ENCODE data around the gene DPYSL4. TPM values are rescaled to one million over a fixed set of nuclear protein-coding genes. Genes with fewer than 3 reads are reported as not detected.

Gene DPYSL4
- total RNA-seq, 1 donor from 2014 or later, result 0.53 TPM

DNA sequence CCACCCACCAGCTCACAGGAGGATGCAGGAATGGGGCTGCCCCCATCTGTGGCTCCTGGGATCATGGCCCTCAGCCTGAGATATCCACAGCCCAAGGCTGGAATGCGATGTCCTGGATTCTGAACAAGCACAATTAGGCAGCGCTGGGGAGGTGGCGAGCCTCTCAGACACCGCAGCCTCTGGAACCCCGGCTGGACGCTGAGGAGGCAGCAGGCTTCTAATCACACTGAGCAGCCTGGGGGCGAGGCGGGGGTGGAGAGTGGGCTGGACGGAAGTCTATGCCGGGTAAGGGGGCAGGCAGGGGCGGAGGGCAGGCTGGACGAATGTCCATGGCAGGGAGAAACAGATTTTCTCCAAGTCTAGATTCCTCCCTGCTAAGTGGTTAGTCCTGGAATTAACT, 56.4 kb downstream of the DPYSL4 start:
- Mint-ChIP-seq H3K4me3 (no peak overlapping the region), H3K4me1 (no peaks in the 10 kb centered on the region), H3K27me3 (no peaks in the 10 kb centered on the region), H3K36me3 (ENCODE audit: low read depth) (no peaks in the 10 kb centered on the region), H3K27ac (no peak overlapping the region), H3K9me3 (no peaks in the 10 kb centered on the region)
- ChIA-PET CTCF (no interaction called here), POLR2A (no interaction called here)
- no peak for DNase-seq
- ATAC-seq (ENCODE audit: low read depth), result no peak
- intact Hi-C loops (cut with micrococcal nuclease), result no loop called here
- TF ChIP-seq, protein P1, sequence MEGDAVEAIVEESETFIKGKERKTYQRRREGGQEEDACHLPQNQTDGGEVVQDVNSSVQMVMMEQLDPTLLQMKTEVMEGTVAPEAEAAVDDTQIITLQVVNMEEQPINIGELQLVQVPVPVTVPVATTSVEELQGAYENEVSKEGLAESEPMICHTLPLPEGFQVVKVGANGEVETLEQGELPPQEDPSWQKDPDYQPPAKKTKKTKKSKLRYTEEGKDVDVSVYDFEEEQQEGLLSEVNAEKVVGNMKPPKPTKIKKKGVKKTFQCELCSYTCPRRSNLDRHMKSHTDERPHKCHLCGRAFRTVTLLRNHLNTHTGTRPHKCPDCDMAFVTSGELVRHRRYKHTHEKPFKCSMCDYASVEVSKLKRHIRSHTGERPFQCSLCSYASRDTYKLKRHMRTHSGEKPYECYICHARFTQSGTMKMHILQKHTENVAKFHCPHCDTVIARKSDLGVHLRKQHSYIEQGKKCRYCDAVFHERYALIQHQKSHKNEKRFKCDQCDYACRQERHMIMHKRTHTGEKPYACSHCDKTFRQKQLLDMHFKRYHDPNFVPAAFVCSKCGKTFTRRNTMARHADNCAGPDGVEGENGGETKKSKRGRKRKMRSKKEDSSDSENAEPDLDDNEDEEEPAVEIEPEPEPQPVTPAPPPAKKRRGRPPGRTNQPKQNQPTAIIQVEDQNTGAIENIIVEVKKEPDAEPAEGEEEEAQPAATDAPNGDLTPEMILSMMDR (IDR thresholded peaks at IDR 0.05), result no peak

DNA sequence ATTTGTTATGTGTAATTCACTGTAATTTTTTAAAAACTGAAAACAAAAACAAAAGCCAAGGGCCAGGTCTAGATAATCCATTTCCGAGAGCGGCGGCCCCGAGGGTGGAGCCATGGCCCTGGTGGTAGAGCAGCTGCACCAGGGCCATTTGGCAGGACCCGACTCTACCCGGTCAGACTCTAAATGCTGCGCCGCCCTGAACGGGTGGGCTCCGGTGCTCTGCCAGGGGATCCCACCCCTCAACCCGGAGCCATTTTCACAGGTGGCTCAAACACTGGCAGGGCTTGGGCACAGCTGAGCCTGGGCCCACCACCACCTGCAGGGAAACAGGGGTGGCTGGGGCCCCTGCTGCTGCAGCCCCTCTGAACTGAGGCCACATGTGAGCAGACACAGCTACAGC, 56.9 kb downstream of the DPYSL4 start:
- POLR2A ChIA-PET, result no interaction called here
- intact Hi-C loops (cut with micrococcal nuclease), result no loop called here
- no peaks in the 10 kb centered on the region for H3K9me3 Mint-ChIP-seq
- no peak overlapping the region for H3K4me3 Mint-ChIP-seq
- DNase-seq, result no peak
- H3K27me3 Mint-ChIP-seq, result no peaks in the 10 kb centered on the region
- no peaks in the 10 kb centered on the region for H3K36me3 Mint-ChIP-seq (ENCODE audit: low read depth)
- TF ChIP-seq, protein P1 (IDR thresholded peaks at IDR 0.05), result no peak
- H3K27ac Mint-ChIP-seq, result no peak overlapping the region
- H3K4me1 Mint-ChIP-seq, result no peaks in the 10 kb centered on the region
- ATAC-seq (ENCODE audit: low read depth), result no peak
- CTCF ChIA-PET, result no interaction called here

DNA sequence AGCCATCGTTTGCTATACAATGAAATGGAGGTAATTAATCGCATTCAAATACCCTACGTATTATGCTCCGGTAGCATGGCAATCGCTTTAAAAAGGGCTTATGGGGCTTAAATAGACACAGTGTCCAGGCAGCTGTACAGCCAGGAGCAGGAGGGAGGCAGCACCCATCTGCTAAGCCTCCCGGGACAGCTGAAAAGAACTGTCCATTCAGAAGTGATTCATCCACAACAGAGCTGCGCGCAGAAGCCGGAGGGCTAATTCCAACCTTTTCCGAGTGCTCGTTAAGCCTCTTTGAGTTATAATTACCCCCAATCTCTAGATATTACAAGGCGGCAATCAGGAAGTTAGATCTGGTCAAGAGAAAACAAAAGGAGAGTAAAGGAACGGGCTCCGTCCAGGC, 58.3 kb downstream of the DPYSL4 start:
- POLR2A ChIA-PET, result no interaction called here
- H3K27me3 Mint-ChIP-seq, result no peaks in the 10 kb centered on the region
- H3K4me1 Mint-ChIP-seq, result no peaks in the 10 kb centered on the region
- TF ChIP-seq, protein P1 (IDR thresholded peaks at IDR 0.05), result no peak
- H3K4me3 Mint-ChIP-seq, result no peak overlapping the region
- DNase-seq (no peak), ATAC-seq (ENCODE audit: low read depth) (no peak)
- intact Hi-C loops (cut with micrococcal nuclease), result no loop called here
- H3K27ac Mint-ChIP-seq, result no peak overlapping the region
- no peaks in the 10 kb centered on the region for H3K36me3 Mint-ChIP-seq (ENCODE audit: low read depth)
- H3K9me3 Mint-ChIP-seq, result no peaks in the 10 kb centered on the region
- CTCF ChIA-PET, result no interaction called here

DNA sequence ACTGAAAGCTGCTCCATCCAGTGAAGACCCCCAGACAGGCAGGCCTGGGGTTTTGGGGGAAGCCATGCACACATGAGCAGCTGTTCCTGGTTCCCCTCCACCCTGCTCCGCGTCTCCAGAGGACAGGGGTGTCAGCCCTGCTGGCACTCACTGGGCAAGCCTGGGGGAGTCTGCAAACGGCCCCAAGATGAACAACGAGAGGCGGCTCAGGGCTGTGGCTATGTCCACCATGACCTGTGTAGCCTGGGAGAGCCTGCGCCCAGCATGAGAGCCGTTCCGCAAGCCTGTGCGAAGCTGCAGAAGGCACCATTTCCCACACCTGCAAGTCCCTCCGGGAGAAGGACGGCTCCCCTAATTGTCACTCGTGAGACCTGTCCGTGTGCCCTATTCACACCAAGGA, 59.5 kb downstream of the DPYSL4 start:
- no peaks in the 10 kb centered on the region for H3K36me3 Mint-ChIP-seq (ENCODE audit: low read depth)
- H3K27me3 Mint-ChIP-seq, result no peaks in the 10 kb centered on the region
- ChIA-PET CTCF (no interaction called here), POLR2A (no interaction called here)
- no peak overlapping the region for H3K27ac Mint-ChIP-seq
- no peaks in the 10 kb centered on the region for H3K9me3 Mint-ChIP-seq
- TF ChIP-seq, protein P1 (IDR thresholded peaks at IDR 0.05), result no peak
- H3K4me1 Mint-ChIP-seq, result no peaks in the 10 kb centered on the region
- ATAC-seq (ENCODE audit: low read depth) (no peak), DNase-seq (no peak)
- intact Hi-C loops (cut with micrococcal nuclease), result no loop called here
- H3K4me3 Mint-ChIP-seq, result no peak overlapping the region

DNA sequence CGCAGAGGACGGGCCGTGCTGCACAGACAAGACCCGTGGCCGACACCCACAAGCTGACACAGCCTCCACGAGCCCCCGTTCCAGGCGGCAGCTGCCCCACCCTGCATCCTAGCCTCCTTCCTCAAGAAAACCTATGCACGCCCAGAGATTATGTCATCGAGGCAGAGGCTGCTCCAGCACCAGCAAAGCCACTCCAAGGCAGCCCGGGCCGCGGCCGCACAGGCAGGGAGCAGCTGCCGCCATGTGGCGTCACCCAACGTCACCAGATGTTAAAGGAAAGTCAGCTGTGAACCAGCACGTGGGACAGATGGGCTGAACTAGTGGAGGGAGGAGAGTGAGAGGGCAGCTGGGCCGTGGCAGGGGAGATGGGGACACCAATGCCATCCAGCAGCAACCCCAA, 61.2 kb downstream of the DPYSL4 start:
- CTCF ChIA-PET, result no interaction called here
- DNase-seq, result no peak
- intact Hi-C loops (cut with micrococcal nuclease), result no loop called here
- Mint-ChIP-seq H3K27ac (no peak overlapping the region), H3K27me3 (no peaks in the 10 kb centered on the region), H3K4me3 (no peak overlapping the region), H3K9me3 (no peaks in the 10 kb centered on the region), H3K4me1 (no peaks in the 10 kb centered on the region), H3K36me3 (ENCODE audit: low read depth) (no peaks in the 10 kb centered on the region)
- ATAC-seq (ENCODE audit: low read depth), result no peak
- POLR2A ChIA-PET, result no interaction called here
- TF ChIP-seq, protein P1 (IDR thresholded peaks at IDR 0.05), result no peak

All from activated B cell treated with CpG ODN at 0.5 μM for 24 hours (primary cell).